Subcutaneous abdominal adipose tissue (tissue), 5 donors: ENCODE results near the gene DISP3.

Experiments
- H3K27ac ChIP-seq: one replicate; pipeline ENCODE4 v1.7.0; 2013; ENCODE audit warnings: low read depth, mild to moderate bottlenecking, inconsistent platforms, low read length, moderate library complexity
- H3K27me3 ChIP-seq, 5 donors: one replicate each; pipeline ENCODE4 v1.7.0; 2013; ENCODE audit warnings: low read length in 5 of 5, inconsistent platforms in 1 of 5; ENCODE audit not compliant: control insufficient read depth in 5 of 5, insufficient read depth in 4 of 5
- H3K36me3 ChIP-seq, 5 donors: one replicate each; pipeline ENCODE4 v1.7.0; 2013; ENCODE audit warnings: low read length in 5 of 5; ENCODE audit not compliant: control insufficient read depth in 5 of 5, insufficient read depth in 5 of 5
- H3K4me1 ChIP-seq, 5 donors: one replicate each; pipeline ENCODE4 v1.7.0; 2013; ENCODE audit warnings: low read length in 5 of 5, mild to moderate bottlenecking in 3 of 5, moderate library complexity in 1 of 5; ENCODE audit not compliant: control insufficient read depth in 5 of 5, insufficient read depth in 5 of 5
- H3K4me3 ChIP-seq, 5 donors: one replicate each; pipeline ENCODE4 v1.7.0; 2013; ENCODE audit warnings: low read length in 5 of 5, low read depth in 1 of 5
- H3K9ac ChIP-seq, 5 donors: one replicate each; pipeline ENCODE4 v1.7.0; 2013; ENCODE audit warnings: low read length in 5 of 5, mild to moderate bottlenecking in 4 of 5, moderate library complexity in 3 of 5
- H3K9me3 ChIP-seq, 5 donors: one replicate each; pipeline ENCODE4 v1.7.0; 2013; ENCODE audit warnings: low read length in 5 of 5; ENCODE audit not compliant: control insufficient read depth in 5 of 5
- donor health status: healthy.
- donor health status: healthy.
- donor health status: healthy.
- donor health status: healthy.
- donor health status: healthy.

The DISP3 gene

DNA sequence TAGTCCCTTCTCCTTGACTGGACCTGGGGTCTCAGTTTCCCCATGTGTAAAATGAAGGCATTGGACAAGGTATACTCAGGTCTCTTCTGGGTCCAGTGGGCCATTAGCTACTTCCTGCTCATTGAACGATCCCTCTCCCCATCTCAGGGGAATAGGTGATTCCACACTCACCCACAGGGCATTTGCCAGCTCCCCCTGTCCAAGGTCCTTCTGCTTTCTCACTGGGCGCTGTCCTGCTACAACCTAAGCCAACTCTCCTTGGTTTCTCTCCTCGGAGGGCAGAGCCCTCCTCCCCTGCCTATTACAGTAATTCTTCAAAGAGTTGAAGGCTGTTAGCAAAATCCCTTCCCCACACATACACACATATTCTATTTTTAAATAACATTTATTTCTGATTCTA, 16.6 kb downstream of the DISP3 start:
- H3K27ac ChIP-seq = no peak overlapping the region
- peaks cover 4 to 35% (median 9%) of the 10 kb centered on the region in 5 donors for H3K27me3 ChIP-seq
- peaks cover 0 to 12% (median 0%) of the 10 kb centered on the region in 5 donors for H3K4me1 ChIP-seq
- H3K9ac ChIP-seq = no peak overlapping the region
- H3K4me3 ChIP-seq = no peak overlapping the region
- peaks cover 0 to 13% (median 8%) of the 10 kb centered on the region in 5 donors for H3K9me3 ChIP-seq
- H3K36me3 ChIP-seq = no peaks in the 10 kb centered on the region

DNA sequence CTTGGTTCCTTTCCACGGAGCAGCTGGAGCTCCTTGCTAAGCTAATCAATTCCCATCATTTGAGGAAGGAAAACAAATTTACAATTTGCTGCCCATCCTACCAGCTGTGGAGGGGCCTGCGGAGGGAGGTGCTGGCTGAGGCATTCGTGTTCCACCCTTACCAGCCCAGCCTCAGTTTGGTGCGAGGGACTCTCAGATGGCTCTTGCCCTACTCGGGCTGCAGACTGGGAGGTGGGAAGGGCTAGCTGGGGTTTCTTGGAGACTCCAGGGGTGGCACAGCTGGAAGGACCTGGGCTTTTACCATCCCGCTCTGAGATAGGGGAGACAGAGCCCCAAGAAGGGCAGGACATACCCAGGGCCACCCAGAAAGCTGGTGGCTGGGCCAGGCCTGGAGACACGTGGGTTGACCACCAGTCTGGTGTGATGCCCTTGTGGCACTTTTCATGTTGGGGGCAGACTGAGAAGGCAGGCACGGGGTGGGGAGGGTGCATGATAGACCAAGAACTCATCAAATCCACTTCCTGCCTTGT, 17.7 kb downstream of the DISP3 start:
- H3K27ac ChIP-seq = no peak overlapping the region
- H3K4me1 ChIP-seq = peaks cover 0 to 12% (median 0%) of the 10 kb centered on the region in 5 donors
- H3K36me3 ChIP-seq = no peaks in the 10 kb centered on the region
- no peak overlapping the region for H3K9ac ChIP-seq
- no peak overlapping the region for H3K4me3 ChIP-seq
- peaks cover 0 to 13% (median 9%) of the 10 kb centered on the region in 5 donors for H3K9me3 ChIP-seq
- H3K27me3 ChIP-seq = peaks cover 12 to 40% (median 17%) of the 10 kb centered on the region in 5 donors

DNA sequence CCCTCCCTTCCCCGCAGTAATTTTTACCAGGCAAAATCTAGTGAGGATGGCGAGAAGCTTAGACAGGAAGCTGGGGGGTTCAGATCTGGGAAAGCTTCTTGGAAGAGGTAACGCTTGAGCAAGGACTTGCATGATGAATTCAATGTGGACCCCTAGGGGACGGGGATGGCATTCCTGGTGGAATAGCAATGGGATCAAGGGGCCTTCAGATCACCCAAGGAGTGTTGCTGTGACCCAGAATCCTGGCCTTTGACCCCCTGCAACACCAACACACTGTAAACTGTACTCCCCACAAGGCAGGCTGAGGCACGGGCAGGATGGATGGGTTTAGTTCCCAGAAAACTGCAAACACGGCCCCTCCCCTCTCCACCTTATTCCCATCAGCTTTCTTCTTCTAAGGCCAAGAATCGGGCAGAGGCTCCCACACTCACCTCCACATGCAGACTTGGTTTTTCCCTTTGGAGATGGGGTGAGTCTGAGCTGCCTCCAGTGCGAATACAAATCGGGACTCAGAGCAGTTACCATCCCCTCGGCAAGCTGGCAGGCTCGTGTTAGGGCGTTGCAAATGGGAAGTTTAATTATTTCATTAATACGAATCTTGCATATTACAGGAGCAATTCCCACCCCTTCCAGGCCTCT, 20.1 kb downstream of the DISP3 start:
- H3K9ac ChIP-seq = no peak overlapping the region
- peaks cover 0 to 12% (median 0%) of the 10 kb centered on the region in 5 donors for H3K4me1 ChIP-seq
- H3K27me3 ChIP-seq = peaks cover 23 to 34% (median 25%) of the 10 kb centered on the region in 5 donors
- H3K4me3 ChIP-seq = no peak overlapping the region
- H3K36me3 ChIP-seq = no peaks in the 10 kb centered on the region
- peaks cover 3 to 15% (median 10%) of the 10 kb centered on the region in 5 donors for H3K9me3 ChIP-seq
- H3K27ac ChIP-seq = no peak overlapping the region

DNA sequence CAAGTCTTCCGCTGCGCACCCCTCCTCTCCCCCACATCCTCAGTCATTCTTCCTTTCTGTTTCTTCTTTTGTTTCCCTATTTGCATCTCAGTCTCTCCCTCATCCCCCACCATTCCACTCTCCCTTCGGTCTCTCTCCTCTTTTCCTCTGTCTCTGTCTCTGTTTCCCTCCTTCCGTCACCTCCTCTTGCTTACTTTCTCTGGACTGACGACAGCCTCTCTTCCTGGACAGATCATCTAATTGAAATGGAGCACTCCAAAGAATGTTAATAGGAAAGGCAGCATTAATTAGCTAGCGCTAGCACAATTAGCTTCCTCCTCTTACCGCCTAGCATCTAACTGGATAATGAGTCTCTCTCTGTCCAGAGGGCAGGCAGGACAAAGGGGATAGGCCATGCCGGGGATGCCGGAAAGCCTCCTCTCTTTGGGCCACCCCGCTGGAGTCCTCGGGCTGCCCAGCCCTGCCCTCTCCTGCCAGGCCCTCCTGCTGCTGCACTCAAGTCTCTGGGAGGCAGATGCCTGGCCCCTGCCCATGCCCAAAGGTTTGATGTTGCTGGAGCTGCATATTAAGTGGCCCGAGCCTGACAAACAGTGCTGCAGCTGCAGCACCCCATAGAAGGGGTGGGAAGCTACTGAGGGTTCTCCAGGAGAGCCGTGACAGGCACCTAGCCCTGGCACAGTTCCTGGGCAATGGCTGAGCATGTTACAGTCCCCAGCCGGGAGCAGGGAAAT, 20.8 kb downstream of the DISP3 start:
- H3K27me3 ChIP-seq = peaks cover 23 to 34% (median 25%) of the 10 kb centered on the region in 5 donors
- H3K4me3 ChIP-seq = no peak overlapping the region

DNA sequence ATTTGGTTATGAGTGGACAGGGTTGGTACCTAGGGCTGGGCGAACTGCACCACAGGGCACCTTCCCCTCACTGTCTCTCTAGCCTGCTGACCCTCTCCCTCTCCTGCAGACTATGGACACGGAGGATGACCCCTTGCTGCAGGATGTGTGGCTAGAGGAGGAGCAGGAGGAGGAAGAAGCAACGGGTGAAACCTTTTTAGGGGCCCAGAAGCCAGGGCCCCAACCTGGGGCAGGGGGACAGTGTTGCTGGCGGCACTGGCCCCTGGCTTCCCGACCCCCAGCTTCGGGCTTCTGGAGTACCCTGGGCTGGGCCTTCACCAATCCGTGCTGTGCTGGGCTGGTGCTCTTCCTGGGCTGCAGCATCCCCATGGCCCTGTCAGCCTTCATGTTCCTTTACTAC, 21.9 kb downstream of the DISP3 start:
- H3K27ac ChIP-seq = no peak overlapping the region
- H3K9me3 ChIP-seq = peaks cover 3 to 31% (median 24%) of the 10 kb centered on the region in 5 donors
- H3K4me1 ChIP-seq = peaks cover 0 to 12% (median 0%) of the 10 kb centered on the region in 5 donors
- peaks cover 23 to 34% (median 25%) of the 10 kb centered on the region in 5 donors for H3K27me3 ChIP-seq
- H3K4me3 ChIP-seq = no peak overlapping the region
- no peaks in the 10 kb centered on the region for H3K36me3 ChIP-seq
- no peak overlapping the region for H3K9ac ChIP-seq

More for the DNA sequence above, 20.8 kb downstream of the DISP3 start:
- Histone ChIP-seq H3K9ac (no peak overlapping the region), H3K36me3 (no peaks in the 10 kb centered on the region), H3K27ac (no peak overlapping the region), H3K4me1 (peaks cover 0 to 12% (median 0%) of the 10 kb centered on the region in 5 donors), H3K9me3 (peaks cover 3 to 21% (median 15%) of the 10 kb centered on the region in 5 donors)

DNA sequence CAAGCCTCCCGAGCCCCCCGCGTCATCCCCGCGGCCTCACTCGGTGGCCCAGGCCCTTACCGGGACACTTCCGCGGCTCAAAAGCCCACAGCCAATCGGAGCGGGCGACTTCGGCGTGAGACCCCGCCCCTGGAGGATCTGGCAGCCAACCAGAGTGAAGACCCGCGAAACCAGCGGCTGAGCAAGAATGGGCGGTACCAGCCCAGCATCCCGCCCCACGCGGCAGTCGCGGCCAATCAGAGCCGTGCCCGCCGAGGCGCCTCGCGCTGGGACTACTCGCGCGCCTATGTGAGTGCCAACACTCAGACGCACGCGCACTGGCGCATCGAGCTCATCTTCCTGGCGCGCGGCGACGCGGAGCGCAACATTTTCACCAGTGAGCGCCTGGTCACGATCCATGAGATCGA, 22.5 kb downstream of the DISP3 start:
- peaks cover 23 to 34% (median 25%) of the 10 kb centered on the region in 5 donors for H3K27me3 ChIP-seq
- H3K4me1 ChIP-seq = peaks cover 0 to 12% (median 0%) of the 10 kb centered on the region in 5 donors
- peaks cover 3 to 35% (median 30%) of the 10 kb centered on the region in 5 donors for H3K9me3 ChIP-seq
- H3K27ac ChIP-seq = no peak overlapping the region
- no peak overlapping the region for H3K4me3 ChIP-seq
- H3K36me3 ChIP-seq = no peaks in the 10 kb centered on the region
- no peak overlapping the region for H3K9ac ChIP-seq

DNA sequence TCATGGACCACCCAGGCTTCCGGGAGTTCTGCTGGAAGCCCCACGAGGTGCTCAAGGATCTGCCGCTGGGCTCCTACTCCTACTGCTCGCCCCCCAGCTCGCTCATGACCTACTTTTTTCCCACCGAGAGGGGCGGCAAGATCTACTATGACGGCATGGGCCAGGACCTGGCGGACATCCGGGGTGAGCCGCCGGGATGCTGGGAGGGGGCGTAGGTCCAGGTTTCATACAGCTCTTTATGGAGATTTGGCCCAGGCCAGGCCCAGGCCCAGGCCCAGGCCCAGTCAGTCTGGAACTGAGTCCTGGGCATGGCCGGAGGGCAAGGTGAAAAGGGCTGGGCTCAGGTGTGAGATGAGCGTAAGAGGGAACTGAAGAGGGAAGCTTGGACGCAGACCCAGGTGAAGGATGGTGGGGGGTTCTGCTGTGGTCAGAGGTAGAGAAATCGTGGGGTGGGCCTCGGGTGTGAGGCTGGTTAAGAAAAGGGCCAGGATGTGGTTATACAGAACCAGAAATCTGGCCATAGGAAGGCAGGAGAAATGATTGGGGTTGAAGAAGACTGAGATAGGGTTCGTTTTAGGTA, 23.0 kb downstream of the DISP3 start:
- no peak overlapping the region for H3K9ac ChIP-seq
- H3K36me3 ChIP-seq = no peaks in the 10 kb centered on the region
- H3K27ac ChIP-seq = no peak overlapping the region
- peaks cover 22 to 34% (median 23%) of the 10 kb centered on the region in 5 donors for H3K27me3 ChIP-seq
- peaks cover 3 to 38% (median 35%) of the 10 kb centered on the region in 5 donors for H3K9me3 ChIP-seq
- H3K4me1 ChIP-seq = peaks cover 0 to 12% (median 0%) of the 10 kb centered on the region in 5 donors
- H3K4me3 ChIP-seq = no peak overlapping the region

DNA sequence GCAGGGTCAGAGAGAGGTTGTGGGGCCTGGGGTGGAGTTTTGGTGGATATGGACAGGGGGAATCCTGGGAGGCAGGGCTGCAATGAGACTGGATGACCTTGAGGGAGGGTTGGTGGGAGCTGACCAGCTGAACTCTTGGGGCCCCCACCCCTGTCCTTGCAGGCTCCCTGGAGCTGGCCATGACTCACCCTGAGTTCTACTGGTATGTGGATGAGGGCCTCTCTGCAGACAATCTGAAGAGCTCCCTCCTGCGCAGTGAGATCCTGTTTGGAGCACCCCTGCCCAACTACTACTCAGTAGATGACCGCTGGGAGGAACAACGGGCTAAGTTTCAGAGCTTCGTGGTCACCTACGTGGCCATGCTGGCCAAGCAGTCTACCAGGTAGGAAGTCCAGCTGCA, 23.6 kb downstream of the DISP3 start:
- H3K36me3 ChIP-seq = no peaks in the 10 kb centered on the region
- H3K9ac ChIP-seq = no peak overlapping the region
- no peak overlapping the region for H3K4me3 ChIP-seq
- H3K27me3 ChIP-seq = peaks cover 22 to 34% (median 23%) of the 10 kb centered on the region in 5 donors
- peaks cover 3 to 42% (median 40%) of the 10 kb centered on the region in 5 donors for H3K9me3 ChIP-seq
- H3K4me1 ChIP-seq = peaks cover 0 to 12% (median 0%) of the 10 kb centered on the region in 5 donors
- no peak overlapping the region for H3K27ac ChIP-seq

DNA sequence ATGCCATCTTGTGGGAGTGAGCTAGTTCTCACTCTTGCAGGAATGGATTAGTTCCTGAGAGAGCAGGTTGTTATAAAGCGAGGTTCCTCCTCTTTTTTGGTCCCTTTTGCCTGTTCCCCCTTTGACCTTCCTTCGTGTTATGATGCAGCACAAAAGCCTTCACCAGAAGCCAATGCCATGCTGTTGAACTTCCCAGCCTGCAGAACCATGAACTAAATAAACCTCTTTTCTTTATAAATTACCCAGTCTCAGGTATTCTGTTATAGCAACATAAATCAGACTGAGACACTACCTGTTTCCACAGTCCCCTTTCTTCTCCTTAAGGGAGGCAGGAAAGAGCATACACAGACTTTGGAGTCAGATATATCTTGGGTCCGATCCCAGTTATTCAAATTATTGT, 25.6 kb downstream of the DISP3 start:
- Histone ChIP-seq H3K4me1 (peaks cover 0 to 7% (median 0%) of the 10 kb centered on the region in 5 donors), H3K9ac (no peak overlapping the region), H3K27me3 (peaks cover 11 to 22% (median 20%) of the 10 kb centered on the region in 5 donors), H3K4me3 (no peak overlapping the region), H3K9me3 (peaks cover 3 to 49% (median 40%) of the 10 kb centered on the region in 5 donors), H3K27ac (no peak overlapping the region), H3K36me3 (no peaks in the 10 kb centered on the region)
